ENCODE data around the gene PMM1. TPM values are rescaled to one million over a fixed set of nuclear protein-coding genes. Genes with fewer than 3 reads are reported as not detected.
A peak's percentile ranks its signal among the peaks of the same experiment; 100 is the strongest.

PMM1 gene
- polyA plus RNA-seq, 1 experiment = 60.7 TPM

DNA sequence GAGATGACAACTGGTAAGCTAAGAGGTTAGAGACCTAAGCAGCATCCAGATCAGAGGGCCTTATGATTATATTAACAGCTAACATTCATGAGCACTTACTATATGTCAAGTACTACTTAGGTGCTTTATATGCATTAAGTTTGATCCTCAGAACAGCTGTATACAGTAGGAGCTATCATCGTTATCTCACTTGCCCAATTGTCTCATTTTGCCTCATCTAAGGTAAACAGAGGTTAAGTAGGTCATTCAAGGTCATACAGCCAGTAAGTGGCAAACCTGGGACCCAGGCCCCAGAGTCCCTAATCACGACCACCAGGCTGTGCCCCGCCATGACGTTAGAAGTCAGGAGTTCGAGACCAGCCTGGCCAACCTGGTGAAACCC, 40.8 kb downstream of the PMM1 start:
- ChIA-PET CTCF (interaction anchor here (1.2 to 1.6 kb wide), 2 partner anchors 22 to 48 kb away, joined by 5 read pairs; no protein-coding TSS in a partner anchor), POLR2A (no interaction called here)
- Histone ChIP-seq H3K27me3 (ENCODE audit: control insufficient read depth, insufficient read depth, low read length) (no peaks in the 10 kb centered on the region), H3K4me3 (ENCODE audit: low read depth, low read length) (no peak overlapping the region), H3K27ac (ENCODE audit: low read depth, low read length) (no peak overlapping the region), H3K9me3 (ENCODE audit: control insufficient read depth, insufficient read depth, low read length) (no peaks in the 10 kb centered on the region; the same call in 1 of the 2 replicates)
- DNase-seq (ENCODE audit: low read depth, low spot score) = no peak
- TF ChIP-seq, protein P1, sequence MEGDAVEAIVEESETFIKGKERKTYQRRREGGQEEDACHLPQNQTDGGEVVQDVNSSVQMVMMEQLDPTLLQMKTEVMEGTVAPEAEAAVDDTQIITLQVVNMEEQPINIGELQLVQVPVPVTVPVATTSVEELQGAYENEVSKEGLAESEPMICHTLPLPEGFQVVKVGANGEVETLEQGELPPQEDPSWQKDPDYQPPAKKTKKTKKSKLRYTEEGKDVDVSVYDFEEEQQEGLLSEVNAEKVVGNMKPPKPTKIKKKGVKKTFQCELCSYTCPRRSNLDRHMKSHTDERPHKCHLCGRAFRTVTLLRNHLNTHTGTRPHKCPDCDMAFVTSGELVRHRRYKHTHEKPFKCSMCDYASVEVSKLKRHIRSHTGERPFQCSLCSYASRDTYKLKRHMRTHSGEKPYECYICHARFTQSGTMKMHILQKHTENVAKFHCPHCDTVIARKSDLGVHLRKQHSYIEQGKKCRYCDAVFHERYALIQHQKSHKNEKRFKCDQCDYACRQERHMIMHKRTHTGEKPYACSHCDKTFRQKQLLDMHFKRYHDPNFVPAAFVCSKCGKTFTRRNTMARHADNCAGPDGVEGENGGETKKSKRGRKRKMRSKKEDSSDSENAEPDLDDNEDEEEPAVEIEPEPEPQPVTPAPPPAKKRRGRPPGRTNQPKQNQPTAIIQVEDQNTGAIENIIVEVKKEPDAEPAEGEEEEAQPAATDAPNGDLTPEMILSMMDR (IDR thresholded peaks at IDR 0.05; ENCODE audit: low read depth, low read length) = no peak

DNA sequence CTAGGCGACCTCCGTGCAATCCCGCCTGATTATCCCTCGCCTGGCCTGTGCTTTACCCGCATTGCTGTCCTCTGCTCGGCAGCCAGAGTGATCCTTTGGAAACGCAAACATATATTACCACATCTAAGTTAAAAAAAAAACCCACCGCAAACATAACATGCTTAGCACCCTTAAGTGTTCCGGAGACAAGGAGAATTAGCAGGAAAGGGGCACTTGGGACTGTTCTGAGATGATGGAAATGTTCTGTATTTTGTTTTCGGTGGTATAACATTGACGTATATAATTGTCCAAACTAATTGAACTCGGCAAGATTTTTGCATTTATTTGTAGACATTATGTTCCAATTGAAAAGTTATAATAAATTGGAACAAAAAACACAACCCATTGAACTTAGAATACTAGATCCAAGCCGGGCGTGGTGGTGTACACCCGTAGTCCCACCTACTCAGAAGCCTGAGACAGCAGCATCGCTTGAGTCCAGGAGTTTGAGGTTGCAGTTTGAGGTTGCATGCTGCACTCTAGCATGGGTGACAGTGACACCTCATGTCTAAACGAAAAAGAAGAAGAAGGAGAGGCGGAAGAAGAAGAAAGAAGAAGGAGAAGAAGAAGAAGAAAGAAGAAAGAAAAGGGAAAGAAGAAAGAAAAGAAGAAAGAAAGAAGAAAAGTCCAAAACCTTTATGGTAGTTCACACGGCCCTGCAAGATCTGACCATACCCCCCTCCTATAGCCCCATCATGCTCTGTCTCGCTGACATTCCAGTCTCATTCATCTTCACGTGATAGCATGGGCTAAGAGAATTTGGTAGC, 44.8 kb downstream of the PMM1 start:
- DNase-seq (ENCODE audit: low read depth, low spot score) = no peak
- no peak overlapping the region for H3K27ac ChIP-seq (ENCODE audit: low read depth, low read length)
- ChIA-PET CTCF (interaction anchor here (1.2 to 1.8 kb wide), 3 partner anchors 13 to 142 kb away, joined by 4 to 25 read pairs (median 7); no protein-coding TSS in a partner anchor), POLR2A (interaction anchor here (1.2 kb wide), 1 partner anchor 13 kb away, joined by 5 read pairs; no protein-coding TSS in a partner anchor)
- H3K27me3 ChIP-seq (ENCODE audit: control insufficient read depth, insufficient read depth, low read length) = no peaks in the 10 kb centered on the region
- H3K4me3 ChIP-seq (ENCODE audit: low read depth, low read length) = peak overlapping the region; percentile 43
- TF ChIP-seq, protein P1 (IDR thresholded peaks at IDR 0.05; ENCODE audit: low read depth, low read length) = no peak
- no peaks in the 10 kb centered on the region; the same call in 1 of the 2 replicates for H3K9me3 ChIP-seq (ENCODE audit: control insufficient read depth, insufficient read depth, low read length)

DNA sequence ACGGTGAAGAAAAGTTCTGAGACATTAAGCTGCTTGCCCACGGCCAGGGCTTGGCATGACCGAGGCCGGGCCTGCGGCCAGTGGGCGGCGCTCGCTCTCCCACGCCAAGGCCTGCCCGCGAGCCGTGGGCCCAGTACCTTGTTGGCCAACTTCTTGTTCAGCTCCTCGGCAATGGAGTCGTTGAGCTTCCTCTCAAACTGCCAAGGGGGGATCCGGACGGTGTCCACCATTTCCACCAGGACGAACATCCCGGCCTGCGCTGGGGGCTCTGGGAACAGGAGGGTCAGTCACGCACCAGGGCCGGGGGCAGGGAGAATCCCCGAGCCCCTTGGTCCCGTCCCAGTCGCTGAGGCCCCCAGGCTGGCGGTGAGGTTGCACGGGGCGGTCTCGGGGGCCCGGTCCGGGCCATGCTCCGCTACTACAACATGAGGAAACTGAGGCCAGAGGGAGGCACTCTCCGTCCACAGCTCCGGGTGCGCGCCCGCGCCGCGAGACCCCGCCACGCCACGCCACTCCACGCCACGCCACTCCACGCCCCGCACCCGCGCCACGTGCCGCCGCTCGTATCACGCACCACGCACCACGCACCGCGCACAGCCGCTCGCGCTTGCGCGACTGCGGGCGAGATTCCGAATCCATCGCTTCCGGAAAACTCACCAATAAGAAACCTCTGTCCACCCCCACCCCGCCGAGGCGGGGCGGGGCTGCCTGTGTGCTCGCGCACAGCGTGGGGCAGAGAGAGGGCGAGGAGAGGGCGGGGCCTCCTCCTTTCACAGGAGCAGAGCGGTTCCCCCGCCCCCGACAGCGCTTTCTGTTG, 45.6 kb downstream of the PMM1 start, which contains the start of gene POLR3H:
POLR3H (minus strand) TSS at position 617 of the 817 bp plus-strand sequence; CDS start at position 248, 369 bp downstream.
- H3K9me3 ChIP-seq (ENCODE audit: control insufficient read depth, insufficient read depth, low read length) = no peaks in the 10 kb centered on the region; the same call in 1 of the 2 replicates
- POLR2A ChIA-PET = interaction anchor here (0.7 to 1.4 kb wide), 9 partner anchors 13 to 163 kb away, joined by 3 to 16 read pairs (median 4); partner anchors contain the start of genes DESI1, PMM1, TEF and XRCC6

DNA sequence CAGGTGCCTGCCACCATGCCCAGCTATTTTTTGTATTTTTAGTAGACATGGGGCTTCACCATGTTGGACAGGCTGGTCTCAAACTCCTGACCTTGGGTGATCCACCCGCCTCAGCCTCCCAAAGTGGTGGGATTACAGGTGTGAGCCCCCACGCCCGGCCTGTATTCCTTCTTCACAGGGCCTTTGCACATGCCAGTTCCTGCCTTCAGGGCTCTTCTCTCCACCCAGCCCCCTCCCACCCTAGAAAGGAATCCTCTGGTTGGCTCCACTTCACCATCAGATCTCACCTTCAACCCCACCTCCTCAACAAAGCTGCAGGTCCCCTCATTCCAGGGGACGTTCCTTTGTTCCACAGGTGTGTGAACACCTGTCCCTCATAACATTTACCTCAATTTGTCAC, 47.4 kb downstream of the PMM1 start:
- Histone ChIP-seq H3K27me3 (ENCODE audit: control insufficient read depth, insufficient read depth, low read length) (no peaks in the 10 kb centered on the region), H3K9me3 (ENCODE audit: control insufficient read depth, insufficient read depth, low read length) (no peaks in the 10 kb centered on the region; the same call in 1 of the 2 replicates), H3K27ac (ENCODE audit: low read depth, low read length) (no peak overlapping the region), H3K4me3 (ENCODE audit: low read depth, low read length) (peak overlapping the region; percentile 2; the same call in 1 of the 2 replicates)
- no peak for DNase-seq (ENCODE audit: low read depth, low spot score)
- POLR2A ChIA-PET = interaction anchor here (0.9 kb wide), 1 partner anchor 161 kb away, joined by 5 read pairs; the partner anchor contains the start of gene TEF
- CTCF ChIA-PET = interaction anchor here (1.5 to 3.7 kb wide), 4 partner anchors 10 to 48 kb away, joined by 5 to 16 read pairs (median 14); partner anchors contain the start of gene PMM1
- TF ChIP-seq, protein P1 (IDR thresholded peaks at IDR 0.05; ENCODE audit: low read depth, low read length) = no peak

More for the DNA sequence above, 45.6 kb downstream of the PMM1 start, which contains the start of gene POLR3H:
- Histone ChIP-seq H3K27me3 (ENCODE audit: control insufficient read depth, insufficient read depth, low read length) (no peaks in the 10 kb centered on the region), H3K27ac (ENCODE audit: low read depth, low read length) (peak within 1 kb of the TSS; percentile 87), H3K4me3 (ENCODE audit: low read depth, low read length) (peak within 1 kb of the TSS; percentile 92)
- TF ChIP-seq, protein P1 (IDR thresholded peaks at IDR 0.05; ENCODE audit: low read depth, low read length) = peak; percentile 69
- CTCF ChIA-PET = interaction anchor here (0.6 to 3.7 kb wide), 19 partner anchors 8 to 363 kb away, joined by 3 to 25 read pairs (median 4); partner anchors contain the start of genes DESI1, PMM1 and XRCC6
- DNase-seq (ENCODE audit: low read depth, low spot score) = peak; percentile 94

Data from AG04450 (cell line).